Memory B cell (primary cell): ENCODE results near the gene PROM1.

Experiments used
- ATAC-seq: fragments of 150-1000 bp; cut with Tn5 transposase; 2 replicates; pipeline ENCODE4 v1.10.0; 2021; ENCODE audit warnings: low read depth, mild to moderate bottlenecking, moderate library complexity
- DNase-seq, 2 donors: peaks; one replicate each; pipeline ENCODE4 v3.0.0; 2022; ENCODE audit warnings: low spot score in 2 of 2
- H3K27ac Mint-ChIP-seq: one replicate; pipeline ENCODE4 v1.8.0; 2022; ENCODE audit warnings: mild to moderate bottlenecking, moderate library complexity, mixed read lengths
- H3K27me3 Mint-ChIP-seq: one replicate; pipeline ENCODE4 v1.8.0; 2022; ENCODE audit warnings: mixed read lengths
- H3K36me3 Mint-ChIP-seq: one replicate; pipeline ENCODE4 v1.8.0; 2022; ENCODE audit warnings: mild to moderate bottlenecking, mixed read lengths
- H3K4me1 Mint-ChIP-seq: one replicate; pipeline ENCODE4 v1.8.0; 2022; ENCODE audit warnings: mixed read lengths
- H3K4me3 Mint-ChIP-seq: one replicate; pipeline ENCODE4 v1.8.0; 2022; ENCODE audit warnings: mild to moderate bottlenecking, moderate library complexity, mixed read lengths
- H3K9me3 Mint-ChIP-seq: one replicate; pipeline ENCODE4 v1.8.0; 2022; ENCODE audit warnings: mixed read lengths

PROM1 gene, protein sequence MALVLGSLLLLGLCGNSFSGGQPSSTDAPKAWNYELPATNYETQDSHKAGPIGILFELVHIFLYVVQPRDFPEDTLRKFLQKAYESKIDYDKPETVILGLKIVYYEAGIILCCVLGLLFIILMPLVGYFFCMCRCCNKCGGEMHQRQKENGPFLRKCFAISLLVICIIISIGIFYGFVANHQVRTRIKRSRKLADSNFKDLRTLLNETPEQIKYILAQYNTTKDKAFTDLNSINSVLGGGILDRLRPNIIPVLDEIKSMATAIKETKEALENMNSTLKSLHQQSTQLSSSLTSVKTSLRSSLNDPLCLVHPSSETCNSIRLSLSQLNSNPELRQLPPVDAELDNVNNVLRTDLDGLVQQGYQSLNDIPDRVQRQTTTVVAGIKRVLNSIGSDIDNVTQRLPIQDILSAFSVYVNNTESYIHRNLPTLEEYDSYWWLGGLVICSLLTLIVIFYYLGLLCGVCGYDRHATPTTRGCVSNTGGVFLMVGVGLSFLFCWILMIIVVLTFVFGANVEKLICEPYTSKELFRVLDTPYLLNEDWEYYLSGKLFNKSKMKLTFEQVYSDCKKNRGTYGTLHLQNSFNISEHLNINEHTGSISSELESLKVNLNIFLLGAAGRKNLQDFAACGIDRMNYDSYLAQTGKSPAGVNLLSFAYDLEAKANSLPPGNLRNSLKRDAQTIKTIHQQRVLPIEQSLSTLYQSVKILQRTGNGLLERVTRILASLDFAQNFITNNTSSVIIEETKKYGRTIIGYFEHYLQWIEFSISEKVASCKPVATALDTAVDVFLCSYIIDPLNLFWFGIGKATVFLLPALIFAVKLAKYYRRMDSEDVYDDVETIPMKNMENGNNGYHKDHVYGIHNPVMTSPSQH

DNA sequence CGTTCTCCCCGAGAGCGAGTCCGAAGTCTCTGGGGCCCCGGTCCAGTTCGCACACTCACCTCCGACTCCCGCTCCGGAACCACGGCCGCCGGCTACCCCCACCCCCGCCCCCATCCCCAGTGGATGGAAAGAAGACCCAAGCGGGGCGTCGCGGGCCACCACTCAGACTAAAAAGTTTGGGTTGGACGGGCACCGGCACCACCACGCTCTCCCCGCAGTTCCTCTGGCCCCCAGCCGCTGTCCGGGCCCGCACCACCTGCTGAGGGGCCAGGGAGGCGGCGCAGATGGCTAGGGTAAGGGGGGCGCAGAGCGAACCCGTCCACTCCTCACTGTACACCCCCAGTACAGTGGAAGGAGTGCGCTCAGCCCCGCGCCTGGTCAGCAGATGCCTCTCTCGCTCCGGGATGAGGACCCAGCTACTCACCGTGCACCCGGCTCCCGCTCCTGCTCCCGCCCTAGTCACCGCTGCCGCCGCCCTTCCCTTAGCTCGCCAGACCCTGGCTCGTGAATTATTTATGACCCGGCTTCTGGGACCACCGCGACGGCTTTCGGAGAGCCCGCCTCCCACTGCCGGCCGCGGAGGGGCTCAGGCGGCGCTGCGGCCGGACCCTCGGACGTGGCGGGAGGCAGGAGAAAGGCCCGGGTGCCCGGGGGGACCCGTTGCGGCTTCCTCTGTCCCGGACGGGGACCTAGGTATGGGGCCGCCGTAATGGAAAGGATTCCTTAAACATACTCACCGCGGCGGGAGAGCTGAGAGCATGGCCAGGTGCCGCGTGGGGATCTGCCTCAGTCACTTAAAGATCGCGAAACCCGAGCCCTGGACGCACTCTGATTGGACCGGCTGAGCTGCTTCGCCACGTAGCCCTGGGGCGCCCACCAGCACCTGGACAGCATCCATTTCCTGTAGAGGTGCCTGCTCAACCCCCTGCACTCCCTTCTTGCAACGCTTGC, at the start of gene PROM1:
Gene PROM1 (minus strand): TSS at position 783 of the 951 bp plus-strand sequence. CDS start 8,117 bp downstream, outside the sequence.
- H3K27ac Mint-ChIP-seq, result no peak within 1 kb of the TSS
- peaks cover 12% of the 10 kb centered on the region for H3K4me1 Mint-ChIP-seq
- no peak for ATAC-seq

DNA sequence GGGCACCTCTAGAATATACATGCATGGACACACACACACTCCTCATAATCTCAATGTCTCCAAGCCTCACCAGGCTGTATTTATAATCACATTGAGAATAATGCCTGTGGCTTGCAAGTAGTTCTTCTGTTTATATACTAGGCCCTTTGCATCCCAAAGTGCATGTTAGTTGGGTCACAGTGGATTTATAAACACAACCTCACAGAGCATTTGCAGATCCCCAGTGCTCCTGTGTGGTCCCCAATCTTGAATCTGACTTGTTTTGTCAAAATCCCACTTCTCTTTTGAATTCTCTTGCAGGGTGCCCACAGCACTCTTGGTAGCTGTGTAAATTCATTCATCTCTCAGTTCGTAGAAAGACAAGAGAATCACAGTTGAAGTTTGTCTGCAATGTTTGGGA, 49.6 kb upstream of the PROM1 start:
- ATAC-seq (no peak), DNase-seq (no peak)
- no peak overlapping the region for H3K27ac Mint-ChIP-seq
- no peak overlapping the region for H3K4me3 Mint-ChIP-seq
- H3K27me3 Mint-ChIP-seq, result peaks cover 14% of the 10 kb centered on the region
- H3K4me1 Mint-ChIP-seq, result no peaks in the 10 kb centered on the region
- H3K9me3 Mint-ChIP-seq, result peaks cover 2% of the 10 kb centered on the region
- peaks cover 2% of the 10 kb centered on the region for H3K36me3 Mint-ChIP-seq

More for the DNA sequence above, at the start of gene PROM1:
- Mint-ChIP-seq H3K36me3 (no peaks in the 10 kb centered on the region), H3K27me3 (peaks cover 29% of the 10 kb centered on the region), H3K9me3 (peaks cover 4% of the 10 kb centered on the region), H3K4me3 (peak within 1 kb of the TSS; percentile 61)
- peak in 1 of 2 donors; percentile 11 for DNase-seq

DNA sequence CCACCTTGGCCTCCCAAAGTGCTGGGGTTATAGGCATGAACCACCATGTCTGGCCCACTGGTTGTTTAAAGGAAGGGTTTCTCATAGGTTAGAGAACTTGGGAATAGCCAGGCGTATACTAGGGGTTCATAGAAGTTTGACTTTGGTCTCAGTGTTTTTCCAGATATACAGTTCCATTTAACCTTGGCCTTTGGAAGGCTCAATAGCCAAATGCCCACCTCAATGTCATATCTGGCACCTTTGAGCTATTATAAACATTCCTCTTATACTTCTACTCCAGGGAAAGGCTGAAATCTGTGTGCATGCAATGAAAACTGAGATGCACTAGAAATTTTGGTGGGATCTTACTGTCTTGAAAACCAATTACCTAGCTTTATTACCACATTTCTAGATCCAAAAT, 47.5 kb upstream of the PROM1 start:
- ATAC-seq, result no peak
- no peaks in the 10 kb centered on the region for H3K4me1 Mint-ChIP-seq
- peaks cover 12% of the 10 kb centered on the region for H3K27me3 Mint-ChIP-seq
- H3K36me3 Mint-ChIP-seq, result peaks cover 2% of the 10 kb centered on the region
- no peak for DNase-seq
- H3K9me3 Mint-ChIP-seq, result peaks cover 2% of the 10 kb centered on the region
- no peak overlapping the region for H3K4me3 Mint-ChIP-seq
- no peak overlapping the region for H3K27ac Mint-ChIP-seq

DNA sequence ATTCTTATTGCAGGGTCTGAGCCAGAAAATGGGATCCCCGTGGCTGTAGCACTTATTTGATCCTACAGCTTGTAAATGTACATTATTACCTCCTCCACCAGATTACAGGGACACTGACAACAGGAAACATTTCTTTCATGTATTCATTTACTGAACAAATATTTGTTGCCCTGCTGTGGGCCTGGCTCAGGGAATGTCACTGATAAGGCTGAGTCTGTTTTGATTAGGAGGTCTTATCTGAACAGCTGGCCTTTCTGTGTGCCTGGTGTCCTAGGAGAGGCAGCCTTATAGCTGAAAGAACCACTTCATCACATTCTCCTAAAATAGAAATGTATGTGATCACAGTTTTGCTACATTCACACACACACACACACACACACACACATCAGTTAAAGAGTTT, 45.5 kb upstream of the PROM1 start:
- DNase-seq (no peak), ATAC-seq (no peak)
- Mint-ChIP-seq H3K27ac (no peak overlapping the region), H3K36me3 (no peaks in the 10 kb centered on the region), H3K4me1 (no peaks in the 10 kb centered on the region), H3K9me3 (no peaks in the 10 kb centered on the region), H3K4me3 (no peak overlapping the region), H3K27me3 (peaks cover 9% of the 10 kb centered on the region)

DNA sequence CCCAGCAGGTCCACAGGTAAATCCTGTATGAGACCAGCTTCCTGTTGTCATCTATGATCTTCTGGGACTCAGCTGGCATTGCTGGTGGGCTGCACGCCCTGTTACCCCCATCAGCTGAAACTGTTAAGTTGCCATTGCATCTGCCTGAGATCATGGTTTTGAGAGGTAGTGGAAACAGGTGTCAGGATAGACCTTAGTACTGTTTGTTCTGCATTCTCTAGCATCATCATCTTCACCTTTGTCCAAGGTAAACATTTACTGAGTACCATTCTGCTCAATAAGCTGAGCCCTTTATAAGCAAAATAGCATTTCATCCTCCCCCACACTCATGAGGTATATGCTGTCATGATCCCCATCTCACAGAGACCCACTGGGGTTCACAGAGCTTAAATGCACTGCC, 42.9 kb upstream of the PROM1 start:
- H3K9me3 Mint-ChIP-seq, result no peaks in the 10 kb centered on the region
- H3K4me1 Mint-ChIP-seq, result peaks cover 10% of the 10 kb centered on the region
- DNase-seq (no peak), ATAC-seq (no peak)
- H3K4me3 Mint-ChIP-seq, result no peak overlapping the region
- no peak overlapping the region for H3K27ac Mint-ChIP-seq
- no peaks in the 10 kb centered on the region for H3K36me3 Mint-ChIP-seq
- H3K27me3 Mint-ChIP-seq, result peaks cover 5% of the 10 kb centered on the region

DNA sequence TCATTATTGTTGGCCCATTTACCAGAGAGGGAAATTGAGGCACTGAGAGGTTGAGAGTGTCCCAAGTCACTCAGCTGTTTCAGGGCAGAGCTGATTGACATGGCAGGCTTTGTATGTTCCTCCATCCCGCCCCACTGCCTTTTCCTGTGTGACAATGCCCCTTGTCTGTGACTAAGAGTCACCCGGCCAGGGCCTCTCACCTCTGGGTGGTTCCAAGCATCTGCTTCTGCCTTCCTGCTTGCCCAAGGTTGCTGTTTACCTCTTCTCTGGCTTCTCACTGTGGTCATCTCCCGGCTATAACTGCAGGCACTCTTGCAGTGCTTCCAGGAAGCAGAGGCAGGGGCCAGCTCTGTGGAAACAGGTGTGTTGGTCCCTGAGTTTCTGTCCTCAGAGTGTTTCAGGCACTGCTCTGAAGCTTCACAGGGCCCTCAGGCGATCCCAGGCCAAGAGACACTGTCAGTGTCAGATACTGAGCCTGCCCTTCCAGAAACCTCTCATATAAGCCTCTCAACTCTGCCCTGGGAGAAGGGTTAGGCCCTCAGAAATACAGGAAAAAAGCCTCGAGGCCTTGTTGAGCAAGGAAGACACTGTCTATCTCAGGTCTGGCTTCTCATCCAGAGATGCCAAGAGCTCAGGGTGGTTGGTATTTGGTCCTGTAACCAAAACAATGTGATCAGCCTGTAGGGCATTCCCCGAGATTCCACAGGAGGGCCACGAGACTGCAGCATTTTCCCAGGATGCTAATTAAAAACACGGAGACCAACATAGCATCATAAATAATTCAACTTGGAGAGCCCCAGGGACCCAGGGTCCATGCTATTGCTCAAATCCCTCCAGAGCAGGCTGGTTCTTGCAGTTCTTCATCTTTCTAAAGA, 42.0 kb upstream of the PROM1 start:
- H3K27me3 Mint-ChIP-seq, result peaks cover 5% of the 10 kb centered on the region
- no peak overlapping the region for H3K4me3 Mint-ChIP-seq
- ATAC-seq (no peak), DNase-seq (no peak)
- H3K27ac Mint-ChIP-seq, result no peak overlapping the region
- no peaks in the 10 kb centered on the region for H3K9me3 Mint-ChIP-seq
- peaks cover 10% of the 10 kb centered on the region for H3K4me1 Mint-ChIP-seq
- H3K36me3 Mint-ChIP-seq, result no peaks in the 10 kb centered on the region

DNA sequence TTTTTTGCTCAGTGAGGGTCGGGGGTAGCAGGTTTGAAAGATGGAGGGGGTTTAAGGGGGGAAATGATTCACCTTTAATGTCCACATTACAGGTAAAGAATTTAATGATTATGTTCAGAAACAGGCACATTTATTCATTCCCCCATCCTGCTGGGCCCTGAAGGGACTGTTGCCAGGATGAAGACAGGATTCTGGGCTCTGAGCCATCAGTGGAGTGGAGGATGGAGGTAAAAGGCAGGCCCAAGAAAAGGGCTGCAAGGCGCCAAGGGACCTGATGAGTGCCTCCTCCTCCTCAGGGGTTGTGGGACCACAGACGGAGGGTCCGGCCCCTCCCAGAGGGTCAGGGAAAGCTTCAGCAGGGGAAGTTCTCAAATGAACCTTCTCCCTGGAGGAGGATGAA, 40.4 kb upstream of the PROM1 start:
- Mint-ChIP-seq H3K9me3 (no peaks in the 10 kb centered on the region), H3K27ac (no peak overlapping the region), H3K27me3 (peaks cover 6% of the 10 kb centered on the region), H3K36me3 (no peaks in the 10 kb centered on the region), H3K4me3 (no peak overlapping the region), H3K4me1 (peaks cover 10% of the 10 kb centered on the region)
- no peak for DNase-seq
- ATAC-seq, result no peak

DNA sequence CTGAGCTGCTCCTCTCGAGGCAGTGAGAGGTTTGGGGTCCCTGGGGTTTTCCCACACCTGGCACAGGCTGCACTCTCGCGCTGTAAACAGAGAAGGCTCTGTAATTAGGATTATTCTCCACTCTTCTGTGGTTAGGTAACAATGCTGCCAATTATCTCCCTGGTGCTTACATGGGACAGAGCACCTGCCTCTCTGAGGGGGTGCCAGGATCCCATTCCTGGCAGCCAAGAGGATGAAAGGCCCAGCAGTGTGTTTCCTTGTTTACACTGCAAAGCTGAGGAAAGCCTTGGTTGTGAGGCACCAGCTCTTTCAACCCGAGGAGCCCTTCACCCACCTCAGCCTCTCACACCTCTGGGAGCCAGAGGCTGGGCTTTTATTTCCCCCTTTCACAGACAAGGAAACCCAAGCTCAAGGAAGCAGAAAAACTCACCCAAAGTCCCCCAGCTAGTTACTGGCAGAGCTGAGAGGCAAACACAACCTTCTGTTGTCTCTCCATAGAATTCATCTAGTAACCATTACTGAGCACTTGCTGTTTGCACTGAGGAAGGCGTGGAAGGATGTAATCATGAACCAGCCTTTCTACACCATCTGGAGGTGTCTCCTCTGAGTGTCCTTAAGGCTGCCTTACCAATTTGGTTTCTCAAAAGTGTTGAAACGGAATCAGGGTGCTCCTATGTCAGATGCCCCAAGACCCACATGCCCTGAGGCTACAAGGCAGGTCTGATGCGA, 39.7 kb upstream of the PROM1 start:
- Mint-ChIP-seq H3K4me3 (no peak overlapping the region), H3K4me1 (peaks cover 10% of the 10 kb centered on the region), H3K9me3 (no peaks in the 10 kb centered on the region), H3K27me3 (peaks cover 4% of the 10 kb centered on the region), H3K27ac (no peak overlapping the region), H3K36me3 (no peaks in the 10 kb centered on the region)
- no peak for ATAC-seq
- no peak for DNase-seq

DNA sequence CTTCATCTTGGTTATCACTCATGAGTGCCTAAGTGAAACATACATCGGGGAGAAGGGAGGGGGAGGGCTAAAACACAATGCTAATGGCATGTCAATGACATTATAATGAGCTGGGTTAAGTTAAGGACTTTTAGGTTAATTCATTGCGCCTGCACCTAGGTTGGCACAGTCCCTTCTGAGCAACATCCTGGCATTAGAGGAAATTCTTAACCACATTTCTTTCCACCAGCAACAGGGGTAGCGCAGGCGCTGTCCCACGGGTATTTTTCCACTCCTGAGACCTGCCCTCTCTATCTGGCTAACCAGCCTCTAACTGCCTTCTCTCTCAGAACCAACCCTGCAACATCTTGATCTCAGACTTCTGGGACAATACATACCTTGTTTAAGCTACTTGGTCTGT, 39.0 kb upstream of the PROM1 start:
- Mint-ChIP-seq H3K4me1 (peaks cover 10% of the 10 kb centered on the region), H3K27ac (no peak overlapping the region), H3K4me3 (no peak overlapping the region), H3K27me3 (peaks cover 4% of the 10 kb centered on the region), H3K36me3 (no peaks in the 10 kb centered on the region), H3K9me3 (no peaks in the 10 kb centered on the region)
- DNase-seq (no peak), ATAC-seq (no peak)

DNA sequence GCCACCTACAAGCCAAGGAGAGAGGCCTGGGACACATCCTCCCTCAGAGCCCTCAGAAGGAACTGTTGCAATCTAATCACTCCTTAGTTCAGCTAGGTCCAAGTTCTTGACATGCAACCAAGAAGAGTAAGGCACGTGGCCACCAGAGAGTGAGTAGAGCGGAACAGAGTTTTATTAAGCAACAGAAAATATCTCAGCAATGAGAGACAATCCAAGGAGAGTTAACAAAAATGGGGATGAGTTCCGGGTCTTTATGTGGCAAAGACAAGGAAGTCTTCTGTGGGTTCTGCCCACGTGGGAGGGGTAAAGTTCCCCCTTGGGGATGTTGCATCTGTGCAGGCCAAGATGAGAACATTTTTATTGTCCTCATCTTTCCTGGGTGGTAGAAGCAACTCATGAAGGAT, 38.5 kb upstream of the PROM1 start:
- H3K27ac Mint-ChIP-seq, result no peak overlapping the region
- DNase-seq, result no peak
- ATAC-seq, result no peak
- H3K9me3 Mint-ChIP-seq, result no peaks in the 10 kb centered on the region
- no peak overlapping the region for H3K4me3 Mint-ChIP-seq
- no peaks in the 10 kb centered on the region for H3K36me3 Mint-ChIP-seq
- peaks cover 10% of the 10 kb centered on the region for H3K4me1 Mint-ChIP-seq
- H3K27me3 Mint-ChIP-seq, result peaks cover 4% of the 10 kb centered on the region

DNA sequence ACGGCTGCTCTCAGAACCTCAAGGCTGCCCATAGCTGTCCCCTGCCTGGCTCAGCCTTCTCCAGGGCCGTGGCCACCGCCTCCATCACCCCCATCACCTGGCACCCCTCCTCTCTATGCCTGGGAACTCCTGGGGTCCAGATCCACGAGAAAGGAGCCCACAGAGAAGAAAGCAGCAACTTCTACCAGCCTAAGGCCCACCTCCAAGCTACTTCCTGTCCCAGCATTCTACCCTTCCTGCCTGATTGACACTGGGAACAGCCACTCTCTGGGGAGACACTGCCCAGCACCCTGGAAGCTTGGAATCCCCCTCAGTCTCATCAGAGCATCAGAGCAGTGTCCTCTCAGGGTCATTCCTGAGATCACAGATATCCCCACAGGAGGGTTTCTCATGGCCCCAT, 36.9 kb upstream of the PROM1 start:
- peaks cover 10% of the 10 kb centered on the region for H3K27me3 Mint-ChIP-seq
- DNase-seq (no peak), ATAC-seq (no peak)
- H3K27ac Mint-ChIP-seq, result no peak overlapping the region
- no peak overlapping the region for H3K4me3 Mint-ChIP-seq
- H3K9me3 Mint-ChIP-seq, result no peaks in the 10 kb centered on the region
- peaks cover 10% of the 10 kb centered on the region for H3K4me1 Mint-ChIP-seq
- H3K36me3 Mint-ChIP-seq, result no peaks in the 10 kb centered on the region

DNA sequence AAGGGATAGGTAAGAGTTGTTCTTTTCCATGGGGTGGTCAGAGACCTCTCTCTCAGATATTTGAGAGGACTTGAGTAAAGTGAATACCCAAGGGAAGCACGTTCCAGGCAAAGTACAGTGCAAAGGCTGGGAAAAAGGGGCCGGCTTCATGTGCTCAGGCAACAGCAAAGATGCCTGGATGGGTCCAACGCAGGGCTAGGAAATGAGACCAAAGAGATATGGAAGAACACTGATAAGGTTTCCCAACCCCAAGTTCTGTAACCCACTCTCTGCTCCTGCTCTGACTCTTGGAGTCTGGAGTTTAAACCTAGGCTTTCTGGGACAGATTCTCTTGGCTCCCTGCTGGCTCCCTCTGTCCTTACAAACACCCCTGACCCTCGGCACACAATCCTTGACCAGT, 36.2 kb upstream of the PROM1 start:
- Mint-ChIP-seq H3K27me3 (peaks cover 11% of the 10 kb centered on the region), H3K4me1 (peaks cover 10% of the 10 kb centered on the region), H3K4me3 (no peak overlapping the region), H3K27ac (no peak overlapping the region), H3K36me3 (no peaks in the 10 kb centered on the region), H3K9me3 (no peaks in the 10 kb centered on the region)
- ATAC-seq (no peak), DNase-seq (no peak)
